HG03432 (cell line): Measurements from ENCODE around the gene KRTAP5-6.

Experiments
- ATAC-seq: cut with Tn5 transposase; IDR thresholded peaks from one replicate; pipeline ENCODE4 v1.9.1; 2021; ENCODE audit warnings: mild to moderate bottlenecking, moderate library complexity; ENCODE audit not compliant: unreplicated experiment

Gene KRTAP5-6

GRCh38 chr11:1746511-1746931, 49.5 kb downstream of the KRTAP5-6 start:
- ATAC-seq, result no peak

- no peak for ATAC-seq
These were observed 50.2 kb downstream of the KRTAP5-6 start for GRCh38 chr11:1746956-1747752.
